ENCODE results near the gene PLA2G4A. TPM values are rescaled to one million over a fixed set of nuclear protein-coding genes. Genes with fewer than 3 reads are reported as not detected.
A peak's percentile ranks its signal among the peaks of the same experiment; 100 is the strongest.

Gene PLA2G4A
- total and polyA plus RNA-seq, 4 donors: 4.7 to 15.4 (median 9.0) TPM

DNA sequence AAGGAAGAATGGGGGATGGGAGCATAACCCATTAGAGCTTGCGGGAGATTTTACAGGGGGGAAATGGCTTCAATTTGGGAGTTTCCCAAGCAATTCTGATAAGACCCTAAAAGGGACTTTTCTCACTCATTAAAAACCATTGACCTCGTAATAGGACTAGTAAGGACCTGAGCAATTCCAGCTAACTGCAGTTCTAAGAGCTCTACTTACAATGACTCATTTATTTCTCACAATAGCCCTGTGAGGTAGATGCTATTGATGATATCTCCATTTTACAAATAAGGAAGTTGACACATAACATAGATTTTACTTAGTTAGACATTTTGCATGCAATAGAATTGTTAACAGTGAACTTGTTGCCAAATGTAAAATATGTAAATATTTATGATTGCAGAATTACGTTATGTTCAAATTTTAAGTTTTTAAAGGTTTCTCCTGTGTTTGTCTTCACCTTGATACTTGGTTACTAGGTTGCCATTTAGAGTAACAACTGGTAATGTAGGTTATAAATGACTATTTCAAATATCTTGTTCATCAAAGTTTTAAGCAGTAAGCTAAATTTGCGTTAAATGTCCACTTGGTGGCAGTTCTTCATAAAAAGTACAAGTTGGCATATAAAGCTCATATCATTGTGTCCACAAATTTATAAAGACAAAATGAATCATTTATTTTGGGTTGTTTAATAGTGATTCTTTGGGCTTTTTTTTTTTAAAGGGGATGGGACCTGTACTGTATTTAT, 182.0 kb downstream of the PLA2G4A start:
- Histone ChIP-seq H3K27ac (ENCODE audit: low read depth, low read length) (no peak overlapping the region), H3K27me3 (ENCODE audit: control insufficient read depth, insufficient read depth, low read length) (no peaks in the 10 kb centered on the region), H3K4me1 (ENCODE audit: control insufficient read depth, insufficient read depth, low read length) (no peaks in the 10 kb centered on the region), H3K4me3 (ENCODE audit: low read depth, low read length) (no peak overlapping the region), H3K36me3 (ENCODE audit: control insufficient read depth, insufficient read depth, low read length) (no peaks in the 10 kb centered on the region), H3K9me3 (ENCODE audit: control insufficient read depth, insufficient read depth, low read length) (no peaks in the 10 kb centered on the region)
- DNase-seq (ENCODE audit: low read depth in 4 of 6, low spot score in 6 of 6): no peak
- no CpG with 5 or more reads among the region's 4 CpGs for WGBS (ENCODE audit: insufficient coverage)

DNA sequence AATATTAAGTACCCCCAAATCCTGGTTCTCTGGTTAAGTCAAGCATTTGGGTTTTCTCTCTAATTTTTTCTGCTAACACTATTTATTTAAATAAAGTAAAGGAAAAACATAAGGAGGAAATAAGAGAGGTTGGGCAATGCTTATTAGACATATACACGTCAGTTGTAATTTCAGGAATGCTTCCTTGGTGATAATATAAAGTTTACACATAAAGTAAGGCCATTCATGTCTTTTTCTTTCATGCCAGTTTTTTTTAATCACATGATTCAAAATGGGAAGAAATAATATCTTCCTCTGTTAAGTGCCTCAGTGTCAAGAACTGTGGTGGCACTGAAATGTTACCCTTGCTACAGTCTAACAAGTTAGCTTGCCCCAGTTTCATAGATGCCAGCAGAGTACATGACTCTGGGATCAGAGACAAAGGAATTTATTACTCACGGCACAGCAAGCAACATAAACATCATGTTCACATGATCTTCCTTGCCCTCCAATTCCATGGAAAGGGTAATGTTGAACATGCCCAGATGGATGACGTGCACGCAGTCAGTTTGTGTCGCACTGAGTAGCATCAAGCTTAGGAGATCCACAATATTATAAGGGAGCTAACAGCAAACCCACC, 184.9 kb downstream of the PLA2G4A start:
- H3K4me3 ChIP-seq (ENCODE audit: low read depth, low read length): no peak overlapping the region
- 100% methylated on average over 1 of the region's 5 CpGs for WGBS (ENCODE audit: insufficient coverage)
- no peaks in the 10 kb centered on the region for H3K36me3 ChIP-seq (ENCODE audit: control insufficient read depth, insufficient read depth, low read length)
- DNase-seq (ENCODE audit: low read depth in 4 of 6, low spot score in 6 of 6): no peak
- H3K27ac ChIP-seq (ENCODE audit: low read depth, low read length): no peak overlapping the region
- no peaks in the 10 kb centered on the region for H3K4me1 ChIP-seq (ENCODE audit: control insufficient read depth, insufficient read depth, low read length)
- H3K27me3 ChIP-seq (ENCODE audit: control insufficient read depth, insufficient read depth, low read length): no peaks in the 10 kb centered on the region
- no peaks in the 10 kb centered on the region for H3K9me3 ChIP-seq (ENCODE audit: control insufficient read depth, insufficient read depth, low read length)

DNA sequence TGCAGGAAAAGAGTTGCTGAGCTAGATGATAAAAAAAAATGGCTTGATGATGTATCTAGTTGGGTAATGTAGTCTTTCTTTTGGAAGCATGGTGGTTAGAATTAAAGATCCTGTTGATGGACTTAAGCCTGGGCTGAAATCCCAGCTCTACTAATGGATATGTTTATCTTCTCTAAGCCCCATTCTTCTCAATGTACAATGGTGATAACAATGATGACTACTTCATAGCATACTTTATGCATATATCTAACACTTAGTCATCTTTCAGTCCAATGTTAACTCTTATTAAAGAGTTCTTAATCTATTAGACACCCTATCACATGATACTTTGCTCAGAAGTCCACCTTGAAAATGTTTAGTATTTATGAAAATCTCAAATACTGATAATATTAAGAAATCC, 189.5 kb downstream of the PLA2G4A start:
- Histone ChIP-seq H3K9me3 (ENCODE audit: control insufficient read depth, insufficient read depth, low read length) (no peaks in the 10 kb centered on the region), H3K36me3 (ENCODE audit: control insufficient read depth, insufficient read depth, low read length) (no peaks in the 10 kb centered on the region), H3K4me1 (ENCODE audit: control insufficient read depth, insufficient read depth, low read length) (no peaks in the 10 kb centered on the region), H3K27me3 (ENCODE audit: control insufficient read depth, insufficient read depth, low read length) (no peaks in the 10 kb centered on the region), H3K27ac (ENCODE audit: low read depth, low read length) (no peak overlapping the region), H3K4me3 (ENCODE audit: low read depth, low read length) (no peak overlapping the region)
- no peak for DNase-seq (ENCODE audit: low read depth in 4 of 6, low spot score in 6 of 6)

DNA sequence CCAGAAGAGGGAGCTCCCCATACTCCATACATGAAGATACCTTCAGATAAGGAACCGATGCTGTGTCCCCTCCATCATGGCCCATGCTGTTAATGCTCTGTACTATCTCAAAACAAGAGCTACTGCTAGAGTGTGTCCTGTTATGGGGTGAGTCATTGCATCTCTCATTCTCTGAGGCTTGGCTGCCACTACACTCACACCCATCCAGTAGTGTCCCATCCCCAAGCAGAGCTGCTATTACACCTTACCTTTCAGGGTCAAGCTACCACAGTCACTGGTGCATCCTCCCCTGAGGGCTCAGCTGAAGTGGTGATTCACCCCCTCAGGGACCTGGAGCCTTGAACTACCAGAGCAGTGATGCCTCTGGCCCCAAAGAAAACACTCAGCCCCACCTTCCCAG, 198.5 kb downstream of the PLA2G4A start:
- no peak for DNase-seq (ENCODE audit: low read depth in 4 of 6, low spot score in 6 of 6)
- Histone ChIP-seq H3K4me3 (ENCODE audit: low read depth, low read length) (no peak overlapping the region), H3K36me3 (ENCODE audit: control insufficient read depth, insufficient read depth, low read length) (no peaks in the 10 kb centered on the region), H3K27me3 (ENCODE audit: control insufficient read depth, insufficient read depth, low read length) (no peaks in the 10 kb centered on the region), H3K9me3 (ENCODE audit: control insufficient read depth, insufficient read depth, low read length) (no peaks in the 10 kb centered on the region), H3K4me1 (ENCODE audit: control insufficient read depth, insufficient read depth, low read length) (no peaks in the 10 kb centered on the region), H3K27ac (ENCODE audit: low read depth, low read length) (no peak overlapping the region)
- WGBS (ENCODE audit: insufficient coverage): no CpG with 5 or more reads among the region's 1 CpG

DNA sequence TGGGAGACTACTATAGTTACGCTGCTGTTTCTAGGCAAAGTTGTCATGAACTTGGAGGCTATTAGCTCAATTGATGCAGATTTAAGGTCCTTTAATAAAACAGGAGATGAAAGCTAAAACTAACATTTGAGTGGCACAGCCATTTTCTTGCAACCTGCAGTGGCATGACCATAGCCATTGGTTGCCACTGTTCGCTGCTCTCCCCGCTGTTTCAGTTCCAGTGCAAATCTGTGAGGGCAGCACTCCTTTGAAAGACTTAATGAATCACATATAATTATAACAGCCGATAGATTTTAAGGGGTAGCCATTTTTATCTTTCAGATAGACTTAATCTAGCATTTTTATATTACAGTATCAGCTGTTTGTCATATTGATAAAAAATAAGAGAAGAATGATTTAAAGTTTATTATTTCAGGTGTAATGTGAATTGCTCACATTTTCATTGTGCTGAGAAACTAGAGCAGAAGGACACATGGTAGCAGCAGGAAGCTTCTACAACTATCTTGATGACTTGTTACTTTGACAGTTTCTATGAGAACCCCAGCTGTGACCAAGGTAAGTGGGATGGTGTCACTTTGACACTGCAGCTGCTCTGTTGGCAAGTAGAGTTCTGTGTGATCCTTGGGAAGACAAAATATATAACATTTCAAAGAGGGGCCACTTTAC, 203.7 kb downstream of the PLA2G4A start:
- no peaks in the 10 kb centered on the region for H3K36me3 ChIP-seq (ENCODE audit: control insufficient read depth, insufficient read depth, low read length)
- WGBS (ENCODE audit: insufficient coverage): 100% methylated on average over 2 of the region's 4 CpGs
- H3K4me1 ChIP-seq (ENCODE audit: control insufficient read depth, insufficient read depth, low read length): no peaks in the 10 kb centered on the region
- no peaks in the 10 kb centered on the region for H3K27me3 ChIP-seq (ENCODE audit: control insufficient read depth, insufficient read depth, low read length)
- no peaks in the 10 kb centered on the region for H3K9me3 ChIP-seq (ENCODE audit: control insufficient read depth, insufficient read depth, low read length)
- H3K4me3 ChIP-seq (ENCODE audit: low read depth, low read length): no peak overlapping the region
- peak in 1 of 6 donors; percentile 10 for DNase-seq (ENCODE audit: low read depth in 4 of 6, low spot score in 6 of 6)
- H3K27ac ChIP-seq (ENCODE audit: low read depth, low read length): no peak overlapping the region

DNA sequence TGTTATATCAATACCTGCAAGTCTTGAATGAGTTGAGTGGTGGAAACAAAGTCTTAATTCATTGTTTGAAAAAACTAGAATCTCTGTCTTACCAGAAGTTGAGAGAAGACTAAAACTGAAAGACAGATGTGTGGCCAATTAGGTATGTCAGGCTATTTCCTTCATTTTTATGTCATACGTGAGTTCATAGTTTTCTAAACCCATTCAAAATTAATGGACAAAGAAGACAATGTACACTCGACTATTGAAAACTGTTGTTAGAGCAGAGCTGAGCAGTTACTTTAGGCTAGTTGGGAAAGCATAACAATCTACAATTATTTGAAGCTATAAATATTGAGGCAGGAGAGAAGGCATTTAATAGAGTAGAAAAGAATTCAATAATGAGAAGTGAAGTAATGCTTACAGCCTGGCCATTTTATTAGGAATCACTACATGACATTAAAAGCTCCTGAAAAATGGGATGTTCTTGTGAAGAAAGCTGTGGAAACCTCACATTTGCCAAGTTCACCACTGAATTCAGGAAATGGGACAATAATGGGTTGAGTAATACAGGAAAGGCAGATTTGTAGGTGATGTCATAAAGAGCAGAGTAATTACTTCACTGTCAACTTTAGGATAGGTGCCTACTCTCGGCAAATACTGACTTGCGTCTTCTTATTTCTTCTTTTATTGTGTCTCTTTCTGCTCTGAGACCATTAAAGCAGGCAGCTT, 204.4 kb downstream of the PLA2G4A start:
- Histone ChIP-seq H3K27me3 (ENCODE audit: control insufficient read depth, insufficient read depth, low read length) (no peaks in the 10 kb centered on the region), H3K4me3 (ENCODE audit: low read depth, low read length) (no peak overlapping the region), H3K36me3 (ENCODE audit: control insufficient read depth, insufficient read depth, low read length) (no peaks in the 10 kb centered on the region), H3K4me1 (ENCODE audit: control insufficient read depth, insufficient read depth, low read length) (no peaks in the 10 kb centered on the region), H3K9me3 (ENCODE audit: control insufficient read depth, insufficient read depth, low read length) (no peaks in the 10 kb centered on the region), H3K27ac (ENCODE audit: low read depth, low read length) (no peak overlapping the region)
- DNase-seq (ENCODE audit: low read depth in 4 of 6, low spot score in 6 of 6): no peak
- WGBS (ENCODE audit: insufficient coverage): 90% methylated on average over 2 of the region's 4 CpGs

DNA sequence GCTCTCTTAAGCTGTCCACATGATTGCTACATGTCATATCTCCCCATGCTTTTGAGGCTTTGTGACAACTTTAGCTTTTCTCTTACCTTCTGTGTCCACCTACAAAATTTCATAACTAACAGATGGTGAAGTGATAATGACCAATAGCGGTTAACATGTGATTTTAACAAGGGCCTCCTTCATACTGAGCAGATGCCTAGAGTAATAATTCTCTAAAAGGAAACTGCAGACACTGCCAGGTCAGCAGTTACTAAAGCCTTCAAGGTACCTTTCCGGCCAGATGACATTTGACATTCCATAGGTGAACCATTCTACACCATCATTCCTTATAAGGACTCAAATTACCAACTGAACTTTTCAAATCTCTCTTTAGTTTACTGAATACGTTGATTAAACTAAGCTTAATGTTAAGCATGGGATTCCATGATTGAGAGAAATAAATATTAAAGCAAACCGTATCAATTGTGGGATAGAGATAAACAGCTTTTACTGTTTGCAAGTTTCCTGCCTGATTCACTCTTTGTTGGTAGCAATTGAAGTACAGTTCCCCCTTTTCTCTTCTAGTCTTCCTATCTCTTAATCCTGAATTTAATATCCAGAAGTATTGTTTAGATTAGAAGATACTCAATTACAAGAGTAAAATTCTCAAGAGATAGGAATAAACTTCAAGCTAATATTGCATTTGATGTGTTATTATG, 205.1 kb downstream of the PLA2G4A start:
- H3K4me1 ChIP-seq (ENCODE audit: control insufficient read depth, insufficient read depth, low read length): no peaks in the 10 kb centered on the region
- H3K27ac ChIP-seq (ENCODE audit: low read depth, low read length): no peak overlapping the region
- no peaks in the 10 kb centered on the region for H3K27me3 ChIP-seq (ENCODE audit: control insufficient read depth, insufficient read depth, low read length)
- H3K4me3 ChIP-seq (ENCODE audit: low read depth, low read length): no peak overlapping the region
- no peak for DNase-seq (ENCODE audit: low read depth in 4 of 6, low spot score in 6 of 6)
- no peaks in the 10 kb centered on the region for H3K9me3 ChIP-seq (ENCODE audit: control insufficient read depth, insufficient read depth, low read length)
- 80% methylated on average over 1 of the region's 4 CpGs for WGBS (ENCODE audit: insufficient coverage)
- H3K36me3 ChIP-seq (ENCODE audit: control insufficient read depth, insufficient read depth, low read length): no peaks in the 10 kb centered on the region

DNA sequence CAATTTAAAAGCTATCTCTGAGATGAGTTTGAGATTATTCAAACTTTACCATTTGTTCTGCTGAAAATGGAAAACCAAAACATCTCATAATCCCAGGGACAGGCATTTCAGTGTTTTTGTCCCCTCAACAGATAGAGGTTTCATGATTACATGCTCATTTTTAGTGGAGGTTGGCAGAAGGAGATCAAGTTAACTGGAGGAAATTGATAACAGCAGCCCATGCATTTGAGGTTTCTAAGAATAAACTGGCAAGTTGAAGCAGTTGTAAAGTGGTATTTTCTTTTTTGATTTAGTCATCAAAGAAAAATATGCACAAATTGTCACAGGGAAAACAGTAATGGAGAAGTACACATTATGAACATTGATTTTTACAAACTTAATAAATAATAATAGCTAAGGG, 205.8 kb downstream of the PLA2G4A start:
- no peak for DNase-seq (ENCODE audit: low read depth in 4 of 6, low spot score in 6 of 6)
- Histone ChIP-seq H3K4me3 (ENCODE audit: low read depth, low read length) (no peak overlapping the region), H3K27ac (ENCODE audit: low read depth, low read length) (no peak overlapping the region), H3K4me1 (ENCODE audit: control insufficient read depth, insufficient read depth, low read length) (no peaks in the 10 kb centered on the region), H3K36me3 (ENCODE audit: control insufficient read depth, insufficient read depth, low read length) (no peaks in the 10 kb centered on the region), H3K27me3 (ENCODE audit: control insufficient read depth, insufficient read depth, low read length) (no peaks in the 10 kb centered on the region), H3K9me3 (ENCODE audit: control insufficient read depth, insufficient read depth, low read length) (no peaks in the 10 kb centered on the region)

DNA sequence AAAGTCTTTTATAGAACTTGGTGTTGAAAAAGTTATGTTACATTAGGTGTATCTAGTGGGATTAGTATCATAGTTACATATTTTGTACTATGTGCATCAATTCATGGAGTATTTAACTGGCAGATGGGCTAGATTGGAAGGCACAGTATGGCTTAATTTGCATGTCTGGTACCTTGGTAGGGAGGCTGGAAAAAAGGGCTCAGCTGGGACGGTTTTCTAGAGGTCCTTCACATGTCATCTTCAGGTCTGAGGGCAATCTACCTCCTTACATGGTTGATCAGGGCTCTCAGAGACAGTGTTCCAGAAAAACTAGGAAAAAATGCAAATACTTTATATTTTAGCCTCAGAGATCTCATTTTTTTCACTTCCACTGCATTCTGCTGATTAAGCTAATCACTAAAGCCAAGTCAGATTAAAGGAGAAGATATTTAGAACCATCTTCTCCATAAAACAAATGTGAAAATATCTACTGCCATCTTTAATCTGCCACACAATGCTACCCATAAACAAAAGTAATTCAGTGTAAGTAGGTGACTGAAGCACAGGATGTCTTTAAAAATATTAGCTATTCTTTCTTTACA, 209.3 kb downstream of the PLA2G4A start:
- WGBS (ENCODE audit: insufficient coverage): no CpG with 5 or more reads among the region's 1 CpG

More for the DNA sequence above, 209.3 kb downstream of the PLA2G4A start:
- Histone ChIP-seq H3K9me3 (ENCODE audit: control insufficient read depth, insufficient read depth, low read length) (no peaks in the 10 kb centered on the region), H3K36me3 (ENCODE audit: control insufficient read depth, insufficient read depth, low read length) (no peaks in the 10 kb centered on the region), H3K27ac (ENCODE audit: low read depth, low read length) (no peak overlapping the region), H3K4me1 (ENCODE audit: control insufficient read depth, insufficient read depth, low read length) (no peaks in the 10 kb centered on the region), H3K4me3 (ENCODE audit: low read depth, low read length) (no peak overlapping the region), H3K27me3 (ENCODE audit: control insufficient read depth, insufficient read depth, low read length) (no peaks in the 10 kb centered on the region)
- no peak for DNase-seq (ENCODE audit: low read depth in 4 of 6, low spot score in 6 of 6)
